ENCODE data around the gene ROR2. TPM values are rescaled to one million over a fixed set of nuclear protein-coding genes. Genes with fewer than 3 reads are reported as not detected.

ROR2 gene
- total and polyA plus RNA-seq, 4 donors, result 0.13 to 0.84 (median 0.52) TPM

DNA sequence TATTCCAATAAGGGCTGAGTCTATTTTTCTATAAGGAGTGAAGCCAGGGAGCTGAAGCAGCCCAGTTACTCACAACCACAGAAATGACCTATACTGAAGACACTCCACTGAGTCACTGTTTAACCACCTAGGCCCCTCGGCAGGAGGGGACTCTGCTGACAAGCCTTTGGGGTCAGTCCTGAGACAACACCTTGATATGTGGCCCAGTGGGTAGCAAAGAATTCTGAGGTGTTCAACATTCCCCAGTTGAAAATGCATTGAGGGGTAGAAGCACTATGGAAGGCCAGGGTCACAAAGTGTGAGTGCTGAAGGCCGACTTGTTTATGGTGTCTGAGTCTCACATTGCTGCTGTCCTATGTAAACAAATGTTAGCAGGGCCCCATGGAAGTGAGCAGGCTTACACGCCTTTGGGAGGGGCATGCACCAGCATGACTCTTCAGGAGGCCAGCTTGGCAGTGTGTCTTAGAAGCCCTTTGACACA is 413.8 kb downstream of the ROR2 start:
- no peak overlapping the region for H3K4me3 ChIP-seq (ENCODE audit: low read depth in 1 of 3, low read length in 3 of 3)
- H3K9me3 ChIP-seq (ENCODE audit: control insufficient read depth in 4 of 4, low read length in 3 of 4), result no peaks in the 10 kb centered on the region
- no peak for DNase-seq (ENCODE audit: low spot score)
- no peak for TF ChIP-seq FOXA2 (IDR thresholded peaks at IDR 0.05)
- TF ChIP-seq, protein P1, sequence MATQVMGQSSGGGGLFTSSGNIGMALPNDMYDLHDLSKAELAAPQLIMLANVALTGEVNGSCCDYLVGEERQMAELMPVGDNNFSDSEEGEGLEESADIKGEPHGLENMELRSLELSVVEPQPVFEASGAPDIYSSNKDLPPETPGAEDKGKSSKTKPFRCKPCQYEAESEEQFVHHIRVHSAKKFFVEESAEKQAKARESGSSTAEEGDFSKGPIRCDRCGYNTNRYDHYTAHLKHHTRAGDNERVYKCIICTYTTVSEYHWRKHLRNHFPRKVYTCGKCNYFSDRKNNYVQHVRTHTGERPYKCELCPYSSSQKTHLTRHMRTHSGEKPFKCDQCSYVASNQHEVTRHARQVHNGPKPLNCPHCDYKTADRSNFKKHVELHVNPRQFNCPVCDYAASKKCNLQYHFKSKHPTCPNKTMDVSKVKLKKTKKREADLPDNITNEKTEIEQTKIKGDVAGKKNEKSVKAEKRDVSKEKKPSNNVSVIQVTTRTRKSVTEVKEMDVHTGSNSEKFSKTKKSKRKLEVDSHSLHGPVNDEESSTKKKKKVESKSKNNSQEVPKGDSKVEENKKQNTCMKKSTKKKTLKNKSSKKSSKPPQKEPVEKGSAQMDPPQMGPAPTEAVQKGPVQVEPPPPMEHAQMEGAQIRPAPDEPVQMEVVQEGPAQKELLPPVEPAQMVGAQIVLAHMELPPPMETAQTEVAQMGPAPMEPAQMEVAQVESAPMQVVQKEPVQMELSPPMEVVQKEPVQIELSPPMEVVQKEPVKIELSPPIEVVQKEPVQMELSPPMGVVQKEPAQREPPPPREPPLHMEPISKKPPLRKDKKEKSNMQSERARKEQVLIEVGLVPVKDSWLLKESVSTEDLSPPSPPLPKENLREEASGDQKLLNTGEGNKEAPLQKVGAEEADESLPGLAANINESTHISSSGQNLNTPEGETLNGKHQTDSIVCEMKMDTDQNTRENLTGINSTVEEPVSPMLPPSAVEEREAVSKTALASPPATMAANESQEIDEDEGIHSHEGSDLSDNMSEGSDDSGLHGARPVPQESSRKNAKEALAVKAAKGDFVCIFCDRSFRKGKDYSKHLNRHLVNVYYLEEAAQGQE (IDR thresholded peaks at IDR 0.05), result peak; percentile 57
- no peaks in the 10 kb centered on the region for H3K4me1 ChIP-seq (ENCODE audit: control insufficient read depth in 4 of 4, insufficient read depth in 4 of 4, low read length in 3 of 4)
- H3K27me3 ChIP-seq (ENCODE audit: control insufficient read depth in 4 of 4, insufficient read depth in 4 of 4, low read length in 3 of 4), result peaks cover 0 to 5% (median 0%) of the 10 kb centered on the region in 4 donors
- WGBS, result 32% methylated on average over 3 of the region's 3 CpGs
- H3K9ac ChIP-seq (ENCODE audit: low read depth in 1 of 2, low read length in 2 of 2), result no peak overlapping the region
- no peak overlapping the region for H3K27ac ChIP-seq (ENCODE audit: low read depth in 1 of 2, low read length in 2 of 2)
- H3K36me3 ChIP-seq (ENCODE audit: control insufficient read depth in 4 of 4, insufficient read depth in 3 of 4, low read depth in 1 of 4, low read length in 3 of 4), result no peaks in the 10 kb centered on the region

GRCh38 chr9:91534374-91534773 is 415.7 kb downstream of the ROR2 start:
- no peaks in the 10 kb centered on the region for H3K36me3 ChIP-seq (ENCODE audit: control insufficient read depth in 4 of 4, insufficient read depth in 3 of 4, low read depth in 1 of 4, low read length in 3 of 4)
- TF ChIP-seq HNF4A (conservative IDR thresholded peaks at IDR 0.05), result no peak
- TF ChIP-seq, protein P2, sequence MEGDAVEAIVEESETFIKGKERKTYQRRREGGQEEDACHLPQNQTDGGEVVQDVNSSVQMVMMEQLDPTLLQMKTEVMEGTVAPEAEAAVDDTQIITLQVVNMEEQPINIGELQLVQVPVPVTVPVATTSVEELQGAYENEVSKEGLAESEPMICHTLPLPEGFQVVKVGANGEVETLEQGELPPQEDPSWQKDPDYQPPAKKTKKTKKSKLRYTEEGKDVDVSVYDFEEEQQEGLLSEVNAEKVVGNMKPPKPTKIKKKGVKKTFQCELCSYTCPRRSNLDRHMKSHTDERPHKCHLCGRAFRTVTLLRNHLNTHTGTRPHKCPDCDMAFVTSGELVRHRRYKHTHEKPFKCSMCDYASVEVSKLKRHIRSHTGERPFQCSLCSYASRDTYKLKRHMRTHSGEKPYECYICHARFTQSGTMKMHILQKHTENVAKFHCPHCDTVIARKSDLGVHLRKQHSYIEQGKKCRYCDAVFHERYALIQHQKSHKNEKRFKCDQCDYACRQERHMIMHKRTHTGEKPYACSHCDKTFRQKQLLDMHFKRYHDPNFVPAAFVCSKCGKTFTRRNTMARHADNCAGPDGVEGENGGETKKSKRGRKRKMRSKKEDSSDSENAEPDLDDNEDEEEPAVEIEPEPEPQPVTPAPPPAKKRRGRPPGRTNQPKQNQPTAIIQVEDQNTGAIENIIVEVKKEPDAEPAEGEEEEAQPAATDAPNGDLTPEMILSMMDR (IDR thresholded peaks at IDR 0.05; ENCODE audit: low read depth, low read length, missing input control), result no peak
- TF ChIP-seq, protein P3, sequence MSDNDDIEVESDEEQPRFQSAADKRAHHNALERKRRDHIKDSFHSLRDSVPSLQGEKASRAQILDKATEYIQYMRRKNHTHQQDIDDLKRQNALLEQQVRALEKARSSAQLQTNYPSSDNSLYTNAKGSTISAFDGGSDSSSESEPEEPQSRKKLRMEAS (IDR thresholded peaks at IDR 0.05), result no peak
- TF ChIP-seq ATF3 (IDR thresholded peaks at IDR 0.05), result no peak
- TF ChIP-seq NR2F2 (IDR thresholded peaks at IDR 0.05), result no peak
- TF ChIP-seq TAF1 (conservative IDR thresholded peaks at IDR 0.05), result no peak
- no peak for TF ChIP-seq RAD21 (IDR thresholded peaks at IDR 0.05)
- TF ChIP-seq, protein P1 (IDR thresholded peaks at IDR 0.05), result no peak
- TF ChIP-seq JUND (IDR thresholded peaks at IDR 0.05), result no peak
- H3K9ac ChIP-seq (ENCODE audit: low read depth in 1 of 2, low read length in 2 of 2), result no peak overlapping the region
- H3K4me1 ChIP-seq (ENCODE audit: control insufficient read depth in 4 of 4, insufficient read depth in 4 of 4, low read length in 3 of 4), result no peaks in the 10 kb centered on the region
- H3K27ac ChIP-seq (ENCODE audit: low read depth in 1 of 2, low read length in 2 of 2), result no peak overlapping the region
- peaks cover 0 to 8% (median 0%) of the 10 kb centered on the region in 4 donors for H3K27me3 ChIP-seq (ENCODE audit: control insufficient read depth in 4 of 4, insufficient read depth in 4 of 4, low read length in 3 of 4)
- H3K9me3 ChIP-seq (ENCODE audit: control insufficient read depth in 4 of 4, low read length in 3 of 4), result no peaks in the 10 kb centered on the region
- DNase-seq (ENCODE audit: low spot score), result no peak
- no peak overlapping the region for H3K4me3 ChIP-seq (ENCODE audit: low read depth in 1 of 3, low read length in 3 of 3)

All from liver (tissue), 9 donors.